Smooth muscle cell (in vitro differentiated cells): Measurements from ENCODE around the gene GTF2H4. TPM values are rescaled to one million over a fixed set of nuclear protein-coding genes. Genes with fewer than 3 reads are reported as not detected.

Experiments
- DNase-seq: peaks from one replicate; lab custom pipeline; 2025; ENCODE audit not compliant: unreplicated experiment; lab: John Stamatoyannopoulos, UW
- H2AFZ ChIP-seq: fragments of 200-600 bp; sonication (generic); 2 replicates; pipeline ENCODE4 v1.6.0; 2016; ENCODE audit warnings: antibody characterized with exemption, low read depth, mild to moderate bottlenecking
- H3F3A ChIP-seq: fragments of 200-600 bp; sonication (generic); 2 replicates; pipeline ENCODE4 v1.6.0; 2017; ENCODE audit warnings: antibody characterized with exemption, low read depth
- H3K27ac ChIP-seq: fragments of 200-600 bp; sonication (generic); 2 replicates; pipeline ENCODE4 v1.5.1; 2016; ENCODE audit warnings: low read depth, mild to moderate bottlenecking
- H3K27me3 ChIP-seq: fragments of 200-600 bp; sonication (generic); 2 replicates; pipeline ENCODE4 v1.6.1; 2016; ENCODE audit warnings: low read depth, mild to moderate bottlenecking
- H3K36me3 ChIP-seq: fragments of 200-600 bp; sonication (generic); 2 replicates; pipeline ENCODE4 v1.5.1; 2016; ENCODE audit warnings: low read depth
- H3K4me1 ChIP-seq: fragments of 200-600 bp; sonication (generic); 2 replicates; pipeline ENCODE4 v1.5.1; 2016; ENCODE audit warnings: low read depth
- H3K4me2 ChIP-seq: fragments of 200-600 bp; sonication (generic); 2 replicates; pipeline ENCODE4 v1.6.0; 2016; ENCODE audit warnings: mild to moderate bottlenecking
- H3K4me3 ChIP-seq: fragments of 200-600 bp; sonication (generic); 2 replicates; pipeline ENCODE4 v1.5.1; 2016; ENCODE audit warnings: mild to moderate bottlenecking
- H3K79me2 ChIP-seq: fragments of 200-600 bp; sonication (generic); 2 replicates; pipeline ENCODE4 v1.6.0; 2016; ENCODE audit warnings: low read depth, mild to moderate bottlenecking
- H3K9ac ChIP-seq: fragments of 200-600 bp; sonication (generic); 2 replicates; pipeline ENCODE4 v1.6.0; 2016; ENCODE audit warnings: low read depth
- H3K9me3 ChIP-seq: fragments of 200-600 bp; sonication (generic); replicated peaks from 2 replicates; pipeline ENCODE4 v1.5.1; 2016; ENCODE audit warnings: low read depth
- H4K20me1 ChIP-seq: fragments of 200-600 bp; sonication (generic); 2 replicates; pipeline ENCODE4 v1.6.0; 2016; ENCODE audit warnings: low read depth
- WGBS: methylation state at CpG from one replicate; pipeline ENCODE4 v1.1.7; 2016; ENCODE audit warnings: low lambda C conversion rate; 5-methylcytosine and 5-hydroxymethylcytosine counted together
- polyA plus RNA-seq: library from polyadenylated mRNA; unstranded; fragments of >200 nt; fragmentation: Nextera tagmentation; extraction: Ambion mirVana; gene quantifications from 2 replicates; pipeline ENCODE4 v1.2.1, GENCODE V29; 2016
- total RNA-seq: library from RNA; depleted of rRNA; stranded (reverse); fragments of >200 nt; gene quantifications from 2 replicates; pipeline ENCODE4 v1.2.3, GENCODE V29; 2014
- TF ChIP-seq, protein P1 (sequence below): fragments of 200-600 bp; sonication (generic); IDR thresholded peaks from 2 replicates; pipeline ENCODE4 v1.5.1; 2017; ENCODE audit warnings: borderline replicate concordance, mild to moderate bottlenecking, antibody characterized with exemption; ENCODE audit not compliant: insufficient read depth, poor library complexity, severe bottlenecking

The GTF2H4 gene
- total and polyA plus RNA-seq, 2 experiments from 2014 or later = 9.5 to 15.6 TPM

GRCh38 chr6:30928677-30929076, 20.7 kb downstream of the GTF2H4 start:
- TF ChIP-seq, protein P1, sequence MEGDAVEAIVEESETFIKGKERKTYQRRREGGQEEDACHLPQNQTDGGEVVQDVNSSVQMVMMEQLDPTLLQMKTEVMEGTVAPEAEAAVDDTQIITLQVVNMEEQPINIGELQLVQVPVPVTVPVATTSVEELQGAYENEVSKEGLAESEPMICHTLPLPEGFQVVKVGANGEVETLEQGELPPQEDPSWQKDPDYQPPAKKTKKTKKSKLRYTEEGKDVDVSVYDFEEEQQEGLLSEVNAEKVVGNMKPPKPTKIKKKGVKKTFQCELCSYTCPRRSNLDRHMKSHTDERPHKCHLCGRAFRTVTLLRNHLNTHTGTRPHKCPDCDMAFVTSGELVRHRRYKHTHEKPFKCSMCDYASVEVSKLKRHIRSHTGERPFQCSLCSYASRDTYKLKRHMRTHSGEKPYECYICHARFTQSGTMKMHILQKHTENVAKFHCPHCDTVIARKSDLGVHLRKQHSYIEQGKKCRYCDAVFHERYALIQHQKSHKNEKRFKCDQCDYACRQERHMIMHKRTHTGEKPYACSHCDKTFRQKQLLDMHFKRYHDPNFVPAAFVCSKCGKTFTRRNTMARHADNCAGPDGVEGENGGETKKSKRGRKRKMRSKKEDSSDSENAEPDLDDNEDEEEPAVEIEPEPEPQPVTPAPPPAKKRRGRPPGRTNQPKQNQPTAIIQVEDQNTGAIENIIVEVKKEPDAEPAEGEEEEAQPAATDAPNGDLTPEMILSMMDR = no peak
- 98% methylated on average over 3 of the region's 3 CpGs for WGBS

GRCh38 chr6:30930506-30930905, 22.5 kb downstream of the GTF2H4 start:
- Histone ChIP-seq H3K4me3 (no peak overlapping the region), H2AFZ (no peak overlapping the region), H3K9ac (no peak overlapping the region), H3K79me2 (no peaks in the 10 kb centered on the region), H3K9me3 (no peaks in the 10 kb centered on the region), H3K4me1 (no peaks in the 10 kb centered on the region), H3K36me3 (no peaks in the 10 kb centered on the region), H3K27ac (no peak overlapping the region), H3K27me3 (no peaks in the 10 kb centered on the region), H4K20me1 (no peaks in the 10 kb centered on the region), H3F3A (no peaks in the 10 kb centered on the region), H3K4me2 (no peak overlapping the region)
- TF ChIP-seq, protein P1 = no peak
- 97% methylated on average over 4 of the region's 4 CpGs for WGBS
- no peak for DNase-seq

More at GRCh38 chr6:30928677-30929076, 20.7 kb downstream of the GTF2H4 start:
- no peak overlapping the region for H3K4me2 ChIP-seq
- no peaks in the 10 kb centered on the region for H3K36me3 ChIP-seq
- no peaks in the 10 kb centered on the region for H3K79me2 ChIP-seq
- H3K4me1 ChIP-seq = no peaks in the 10 kb centered on the region
- H3F3A ChIP-seq = no peaks in the 10 kb centered on the region
- no peak overlapping the region for H3K27ac ChIP-seq
- H3K9me3 ChIP-seq = no peaks in the 10 kb centered on the region
- H3K9ac ChIP-seq = no peak overlapping the region
- no peaks in the 10 kb centered on the region for H3K27me3 ChIP-seq
- H3K4me3 ChIP-seq = no peak overlapping the region
- DNase-seq = no peak
- H4K20me1 ChIP-seq = no peaks in the 10 kb centered on the region
- H2AFZ ChIP-seq = no peak overlapping the region

GRCh38 chr6:30931272-30931671, 23.3 kb downstream of the GTF2H4 start:
- no peaks in the 10 kb centered on the region for H3K79me2 ChIP-seq
- H2AFZ ChIP-seq = no peak overlapping the region
- TF ChIP-seq, protein P1 = no peak
- 72% methylated on average over 8 of the region's 8 CpGs for WGBS
- no peaks in the 10 kb centered on the region for H3K9me3 ChIP-seq
- no peak overlapping the region for H3K27ac ChIP-seq
- no peaks in the 10 kb centered on the region for H3K36me3 ChIP-seq
- H3F3A ChIP-seq = no peaks in the 10 kb centered on the region
- DNase-seq = no peak
- H3K27me3 ChIP-seq = no peaks in the 10 kb centered on the region
- H3K9ac ChIP-seq = no peak overlapping the region
- no peak overlapping the region for H3K4me3 ChIP-seq
- no peaks in the 10 kb centered on the region for H3K4me1 ChIP-seq
- no peaks in the 10 kb centered on the region for H4K20me1 ChIP-seq
- H3K4me2 ChIP-seq = no peak overlapping the region

- no peaks in the 10 kb centered on the region for H4K20me1 ChIP-seq
- H3K4me3 ChIP-seq = no peak within 1 kb of the TSS
- no peaks in the 10 kb centered on the region for H3K36me3 ChIP-seq
- no peak for DNase-seq
- H3F3A ChIP-seq = no peaks in the 10 kb centered on the region
- WGBS = 81% methylated on average over 7 of the region's 7 CpGs
- no peaks in the 10 kb centered on the region for H3K9me3 ChIP-seq
- H3K4me1 ChIP-seq = no peaks in the 10 kb centered on the region
- no peak within 1 kb of the TSS for H3K9ac ChIP-seq
- H3K79me2 ChIP-seq = no peaks in the 10 kb centered on the region
- TF ChIP-seq, protein P1 = no peak
- no peaks in the 10 kb centered on the region for H3K27me3 ChIP-seq
- H3K4me2 ChIP-seq = no peak within 1 kb of the TSS
- no peak within 1 kb of the TSS for H3K27ac ChIP-seq
- no peak within 1 kb of the TSS for H2AFZ ChIP-seq
Observed at GRCh38 chr6:30931969-30932645, 24.1 kb downstream of the GTF2H4 start, which contains the start of gene SFTA2. Gene SFTA2, minus strand, starts transcription at chr6:30932170. Its CDS starts 74 bp downstream, at chr6:30932096.
